Astrocyte of the spinal cord (primary cell): ENCODE results near the gene VWA1.

Experiments
- DNase-seq: peaks from one replicate; pipeline ENCODE4 v3.0.0; 2011; ENCODE audit warnings: low read depth, low spot score
- H3K4me3 ChIP-seq: 2 replicates; pipeline ENCODE4 v1.5.1; 2011; ENCODE audit warnings: low read depth, mild to moderate bottlenecking, low read length, moderate library complexity
- in situ Hi-C: cut with HindIII; loops from 2 replicates; pipeline ENCODE4 v1.10.0; 2017; ENCODE audit warnings: low sequenced_read_pairs
- TF ChIP-seq, protein P1 (sequence below): IDR thresholded peaks from 2 replicates; pipeline ENCODE4 v1.5.1; 2012; ENCODE audit warnings: low read depth, mild to moderate bottlenecking, low read length, inconsistent platforms

VWA1 gene

DNA sequence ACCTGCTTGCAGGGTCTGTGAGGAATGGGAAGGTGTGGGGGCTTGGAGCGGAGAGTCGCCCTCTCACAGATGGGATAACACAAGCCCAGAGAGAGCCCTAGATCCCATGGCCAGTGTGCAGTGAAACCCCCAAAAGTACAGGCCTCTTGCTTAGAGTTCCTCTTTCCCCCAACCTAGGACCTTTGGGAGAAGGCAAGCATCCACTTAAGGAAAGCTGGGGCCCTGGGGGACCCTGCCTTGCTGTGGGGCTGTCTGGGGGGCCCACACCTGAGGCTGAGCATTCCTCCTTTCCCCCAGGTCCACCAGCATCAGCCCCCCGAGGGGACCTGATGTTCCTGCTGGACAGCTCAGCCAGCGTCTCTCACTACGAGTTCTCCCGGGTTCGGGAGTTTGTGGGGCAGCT lies 1.1 kb downstream of the VWA1 start:
- in situ Hi-C loops: no loop called here
- peak overlapping the region; percentile 53 for H3K4me3 ChIP-seq
- TF ChIP-seq, protein P1, sequence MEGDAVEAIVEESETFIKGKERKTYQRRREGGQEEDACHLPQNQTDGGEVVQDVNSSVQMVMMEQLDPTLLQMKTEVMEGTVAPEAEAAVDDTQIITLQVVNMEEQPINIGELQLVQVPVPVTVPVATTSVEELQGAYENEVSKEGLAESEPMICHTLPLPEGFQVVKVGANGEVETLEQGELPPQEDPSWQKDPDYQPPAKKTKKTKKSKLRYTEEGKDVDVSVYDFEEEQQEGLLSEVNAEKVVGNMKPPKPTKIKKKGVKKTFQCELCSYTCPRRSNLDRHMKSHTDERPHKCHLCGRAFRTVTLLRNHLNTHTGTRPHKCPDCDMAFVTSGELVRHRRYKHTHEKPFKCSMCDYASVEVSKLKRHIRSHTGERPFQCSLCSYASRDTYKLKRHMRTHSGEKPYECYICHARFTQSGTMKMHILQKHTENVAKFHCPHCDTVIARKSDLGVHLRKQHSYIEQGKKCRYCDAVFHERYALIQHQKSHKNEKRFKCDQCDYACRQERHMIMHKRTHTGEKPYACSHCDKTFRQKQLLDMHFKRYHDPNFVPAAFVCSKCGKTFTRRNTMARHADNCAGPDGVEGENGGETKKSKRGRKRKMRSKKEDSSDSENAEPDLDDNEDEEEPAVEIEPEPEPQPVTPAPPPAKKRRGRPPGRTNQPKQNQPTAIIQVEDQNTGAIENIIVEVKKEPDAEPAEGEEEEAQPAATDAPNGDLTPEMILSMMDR: no peak
- no peak for DNase-seq

DNA sequence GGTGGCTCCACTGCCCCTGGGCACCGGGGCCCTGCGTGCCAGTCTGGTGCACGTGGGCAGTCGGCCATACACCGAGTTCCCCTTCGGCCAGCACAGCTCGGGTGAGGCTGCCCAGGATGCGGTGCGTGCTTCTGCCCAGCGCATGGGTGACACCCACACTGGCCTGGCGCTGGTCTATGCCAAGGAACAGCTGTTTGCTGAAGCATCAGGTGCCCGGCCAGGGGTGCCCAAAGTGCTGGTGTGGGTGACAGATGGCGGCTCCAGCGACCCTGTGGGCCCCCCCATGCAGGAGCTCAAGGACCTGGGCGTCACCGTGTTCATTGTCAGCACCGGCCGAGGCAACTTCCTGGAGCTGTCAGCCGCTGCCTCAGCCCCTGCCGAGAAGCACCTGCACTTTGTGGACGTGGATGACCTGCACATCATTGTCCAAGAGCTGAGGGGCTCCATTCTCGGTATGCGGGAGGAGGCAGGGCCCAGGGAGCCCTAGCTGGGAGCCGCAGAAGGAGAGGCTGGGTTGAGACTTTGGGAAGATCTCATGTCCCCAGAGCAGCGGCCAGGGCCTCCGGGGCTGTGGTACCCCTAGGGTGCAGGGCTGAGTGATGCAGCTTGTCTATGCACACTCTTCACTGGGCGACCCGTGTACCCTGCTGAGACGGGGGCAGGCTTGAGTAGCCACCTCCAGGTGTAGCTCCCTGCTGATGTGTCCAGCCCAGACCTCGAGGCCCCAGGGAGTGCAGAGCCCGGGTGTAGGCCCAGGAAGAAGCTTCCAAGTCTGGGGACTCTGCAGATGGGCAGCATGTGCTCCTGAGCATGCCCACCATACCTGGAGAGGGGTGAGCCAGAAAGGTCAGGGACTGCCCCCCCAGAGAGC lies 1.8 kb downstream of the VWA1 start:
- H3K4me3 ChIP-seq: no peak overlapping the region
- TF ChIP-seq, protein P1: no peak
- DNase-seq: no peak
- in situ Hi-C loops: no loop called here

DNA sequence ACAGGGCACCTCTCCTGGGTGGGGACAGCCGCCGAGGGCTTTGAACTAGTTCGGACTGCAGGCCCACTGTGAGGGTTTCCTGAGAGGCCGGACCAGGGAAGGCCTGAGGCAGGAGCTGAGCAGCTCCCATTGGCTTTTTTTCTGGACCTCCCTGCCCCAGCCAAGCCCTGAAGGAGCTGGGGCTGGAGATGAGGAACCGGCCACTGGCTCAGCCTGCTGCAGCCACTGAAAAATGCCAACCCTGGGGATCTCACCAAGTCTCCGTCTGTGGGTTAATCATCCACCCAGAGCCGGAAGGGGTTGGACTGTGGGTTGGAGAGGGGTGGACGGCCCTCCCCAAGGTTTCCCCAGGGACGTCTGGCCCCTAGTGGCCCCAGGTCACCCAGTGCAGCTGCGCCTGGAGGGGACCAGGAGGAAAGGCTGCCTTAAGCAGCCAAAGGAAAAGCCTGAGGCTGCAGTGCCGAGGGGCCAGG lies 2.5 kb downstream of the VWA1 start:
- no peak for DNase-seq

DNA sequence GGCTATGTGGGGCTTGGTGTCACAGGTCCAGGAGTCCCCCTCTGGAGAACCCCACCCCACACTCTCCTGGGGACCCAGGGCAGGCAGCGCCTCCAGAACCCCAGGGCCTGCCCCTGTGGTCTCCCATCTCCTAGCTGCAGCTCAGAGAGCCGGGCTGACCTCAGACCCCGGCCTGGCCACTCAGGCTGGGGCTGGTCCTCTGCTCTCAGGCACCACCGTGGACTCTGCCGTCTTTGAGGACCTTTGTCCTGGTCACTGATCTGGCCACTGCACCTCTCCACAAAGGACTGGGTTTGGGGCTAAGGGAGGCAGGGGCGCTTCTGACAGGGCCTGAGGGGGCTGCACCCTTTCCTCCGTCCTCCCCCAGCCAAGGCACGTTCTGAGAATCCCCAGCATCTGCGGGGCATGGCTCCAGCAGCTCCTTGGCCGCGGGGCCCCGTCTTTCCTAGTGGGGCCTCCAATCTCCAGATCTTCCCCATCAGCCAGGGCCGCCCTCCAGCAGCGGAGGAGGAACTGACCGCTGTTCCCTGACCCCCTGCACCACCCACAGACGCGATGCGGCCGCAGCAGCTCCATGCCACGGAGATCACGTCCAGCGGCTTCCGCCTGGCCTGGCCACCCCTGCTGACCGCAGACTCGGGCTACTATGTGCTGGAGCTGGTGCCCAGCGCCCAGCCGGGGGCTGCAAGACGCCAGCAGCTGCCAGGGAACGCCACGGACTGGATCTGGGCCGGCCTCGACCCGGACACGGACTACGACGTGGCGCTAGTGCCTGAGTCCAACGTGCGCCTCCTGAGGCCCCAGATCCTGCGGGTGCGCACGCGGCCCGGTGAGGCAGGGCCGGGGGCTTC lies 3.3 kb downstream of the VWA1 start:
- no peak for DNase-seq
- in situ Hi-C loops: no loop called here
- H3K4me3 ChIP-seq: no peak overlapping the region
- TF ChIP-seq, protein P1: no peak

More for the DNA sequence above, 2.5 kb downstream of the VWA1 start:
- TF ChIP-seq, protein P1: no peak
- in situ Hi-C loops: no loop called here
- no peak overlapping the region for H3K4me3 ChIP-seq

DNA sequence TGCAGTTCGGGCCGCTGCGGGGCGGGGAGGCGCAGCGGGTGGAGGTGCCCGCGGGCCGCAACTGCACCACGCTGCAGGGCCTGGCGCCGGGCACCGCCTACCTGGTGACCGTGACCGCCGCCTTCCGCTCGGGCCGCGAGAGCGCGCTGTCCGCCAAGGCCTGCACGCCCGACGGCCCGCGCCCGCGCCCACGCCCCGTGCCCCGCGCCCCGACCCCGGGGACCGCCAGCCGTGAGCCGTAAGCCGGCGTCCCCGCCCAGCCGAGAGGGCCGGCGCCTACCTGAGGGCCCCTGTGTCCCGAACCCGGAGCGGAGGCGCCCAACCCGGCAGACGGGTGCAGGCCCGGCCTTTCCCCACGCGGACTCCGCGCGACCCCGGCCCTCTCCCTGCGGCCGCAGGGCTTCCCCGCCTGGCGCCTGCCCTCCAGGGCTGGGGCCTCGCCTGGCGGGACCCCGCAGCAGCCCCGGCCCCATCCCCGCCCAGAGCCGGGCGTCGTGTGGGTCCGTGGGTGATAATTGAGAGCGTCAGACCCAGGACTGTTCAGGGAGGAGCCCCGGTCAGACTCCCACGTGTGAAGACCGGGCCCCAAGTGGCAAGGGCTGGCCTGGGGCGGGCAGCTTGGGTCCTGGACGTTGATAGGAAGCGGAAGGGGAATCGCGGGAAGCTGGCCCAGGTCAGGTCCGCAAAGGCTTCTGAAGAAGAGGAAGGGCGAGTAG lies 4.2 kb downstream of the VWA1 start:
- DNase-seq: no peak
- no peak overlapping the region for H3K4me3 ChIP-seq
- in situ Hi-C loops: no loop called here
- TF ChIP-seq, protein P1: no peak
